ENCODE measurements around the gene MRPL48.

DNA sequence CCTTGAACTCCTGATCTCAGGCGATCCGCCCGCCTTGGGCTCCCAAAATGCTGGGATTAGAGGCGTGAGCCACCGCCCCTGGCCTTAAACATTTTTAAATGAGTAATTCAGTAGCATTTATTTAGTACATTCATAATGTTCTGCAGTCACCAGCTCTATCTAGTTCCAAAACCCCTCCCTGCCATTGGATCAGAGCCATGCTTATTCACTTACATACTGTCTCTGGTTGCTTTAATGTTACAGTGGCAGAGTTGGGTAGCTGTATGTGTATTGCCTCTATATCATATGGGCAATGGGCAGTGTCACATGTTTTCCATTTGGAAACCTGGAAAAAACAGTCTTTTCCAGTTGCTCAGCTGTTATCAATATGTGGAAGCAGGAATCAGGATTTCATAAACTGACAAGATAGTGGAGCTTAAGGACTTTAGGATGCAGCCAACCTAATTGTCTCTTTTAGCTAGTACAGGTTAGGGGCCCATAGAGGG is 78.5 kb downstream of the MRPL48 start:
- no peak for TF ChIP-seq ZNF274 (IDR thresholded peaks at IDR 0.05; ENCODE audit: low read depth, low read length)
- TF ChIP-seq YY1 (IDR thresholded peaks at IDR 0.05; ENCODE audit: insufficient read depth, insufficient read length), result no peak

Measured in NT2/D1 (cell line).